WTC11 (cell line): ENCODE results near the gene SERPINF2. TPM values are rescaled to one million over a fixed set of nuclear protein-coding genes. Genes with fewer than 3 reads are reported as not detected.
A peak's percentile ranks its signal among the peaks of the same experiment; 100 is the strongest.

Experiments
- ATAC-seq: fragments of 200-7000 bp; cut with Tn5 transposase; 2 replicates; pipeline ENCODE4 v1.10.0; 2021; ENCODE audit warnings: mild to moderate bottlenecking, moderate library complexity
- CTCF ChIA-PET: fragments of 300-600 bp; sonication (Branson Sonifier 250); formaldehyde crosslinking; loops from one replicate; lab custom pipeline; 2021; ENCODE audit warnings: antibody characterized with exemption; lab: Charles Lee
- POLR2A ChIA-PET: fragments of 350-600 bp; sonication (Branson Sonifier 250); formaldehyde crosslinking; loops from one replicate; lab custom pipeline; 2021; ENCODE audit warnings: antibody characterized with exemption; lab: Charles Lee
- DNase-seq: peaks from one replicate; pipeline ENCODE4 v3.0.0; 2021; ENCODE audit warnings: low spot score
- H3K27ac Mint-ChIP-seq: 2 replicates; pipeline ENCODE4 v1.8.0; 2021; ENCODE audit warnings: mixed read lengths
- H3K27me3 Mint-ChIP-seq: 2 replicates; pipeline ENCODE4 v1.8.0; 2021; ENCODE audit warnings: low read depth, mild to moderate bottlenecking, moderate library complexity, mixed read lengths
- H3K36me3 Mint-ChIP-seq: 2 replicates; pipeline ENCODE4 v1.8.0; 2021; ENCODE audit warnings: mixed read lengths
- H3K4me1 Mint-ChIP-seq: 2 replicates; pipeline ENCODE4 v1.8.0; 2022; ENCODE audit warnings: mixed read lengths
- H3K4me3 Mint-ChIP-seq: 2 replicates; pipeline ENCODE4 v1.8.0; 2021; ENCODE audit warnings: mild to moderate bottlenecking, moderate library complexity, mixed read lengths
- H3K9me3 Mint-ChIP-seq: 2 replicates; pipeline ENCODE4 v1.8.0; 2021; ENCODE audit warnings: mixed read lengths
- E2F5 ChIP-seq: sonication (generic); formaldehyde crosslinking; IDR thresholded peaks from 2 replicates; pipeline ENCODE4 v1.8.1; 2022; ENCODE audit warnings: mild to moderate bottlenecking, moderate library complexity, missing genetic modification reagents
- EMX1 ChIP-seq: fragments of 250-450 bp; sonication (Bioruptor Pico); IDR thresholded peaks from 2 replicates; pipeline ENCODE4 v1.8.0; 2021; ENCODE audit warnings: mild to moderate bottlenecking
- FOXP1 ChIP-seq: sonication (generic); formaldehyde crosslinking; IDR thresholded peaks from 2 replicates; pipeline ENCODE4 v1.8.0; 2022; ENCODE audit warnings: missing genetic modification reagents, mild to moderate bottlenecking, moderate library complexity, borderline replicate concordance
- FOXP4 ChIP-seq: sonication (generic); formaldehyde crosslinking; IDR thresholded peaks from 2 replicates; pipeline ENCODE4 v1.8.0; 2022; ENCODE audit warnings: mild to moderate bottlenecking, missing genetic modification reagents
- GABPB1 ChIP-seq: sonication (generic); formaldehyde crosslinking; IDR thresholded peaks from 2 replicates; pipeline ENCODE4 v1.8.1; 2023; ENCODE audit warnings: mild to moderate bottlenecking, missing genetic modification reagents
- IRF2 ChIP-seq: sonication (generic); formaldehyde crosslinking; IDR thresholded peaks from 2 replicates; pipeline ENCODE4 v1.8.0; 2022; ENCODE audit warnings: low read depth, missing genetic modification reagents, borderline replicate concordance
- JAZF1 ChIP-seq: fragments of 250-450 bp; sonication (Bioruptor Pico); IDR thresholded peaks from 2 replicates; pipeline ENCODE4 v1.9.0; 2021; ENCODE audit warnings: moderate library complexity, mild to moderate bottlenecking, inconsistent platforms
- NR1H2 ChIP-seq: sonication (generic); formaldehyde crosslinking; IDR thresholded peaks from 2 replicates; pipeline ENCODE4 v1.9.0; 2021; ENCODE audit warnings: mild to moderate bottlenecking, moderate library complexity, missing genetic modification reagents
- PRDM15 ChIP-seq: sonication (generic); formaldehyde crosslinking; IDR thresholded peaks from 2 replicates; pipeline ENCODE4 v1.8.0; 2022; ENCODE audit warnings: missing genetic modification reagents
- SMAD3 ChIP-seq: sonication (generic); formaldehyde crosslinking; IDR thresholded peaks from 2 replicates; pipeline ENCODE4 v1.8.0; 2022; ENCODE audit warnings: missing genetic modification reagents, mild to moderate bottlenecking, borderline replicate concordance
- SMAD4 ChIP-seq: sonication (generic); formaldehyde crosslinking; IDR thresholded peaks from 2 replicates; pipeline ENCODE4 v1.8.0; 2022; ENCODE audit warnings: mild to moderate bottlenecking, missing genetic modification reagents
- TEAD1 ChIP-seq: sonication (generic); formaldehyde crosslinking; IDR thresholded peaks from 2 replicates; pipeline ENCODE4 v1.8.0; 2022; ENCODE audit warnings: mild to moderate bottlenecking, missing genetic modification reagents
- TEAD4 ChIP-seq: sonication (generic); formaldehyde crosslinking; IDR thresholded peaks from 2 replicates; pipeline ENCODE4 v1.8.0; 2022; ENCODE audit warnings: mild to moderate bottlenecking, missing genetic modification reagents
- ZBTB43 ChIP-seq: sonication (generic); formaldehyde crosslinking; IDR thresholded peaks from 2 replicates; pipeline ENCODE4 v1.8.1; 2023; ENCODE audit warnings: mild to moderate bottlenecking, missing genetic modification reagents
- total RNA-seq: library from RNA; stranded (reverse); gene quantifications from 3 replicates; pipeline ENCODE4 v1.2.3, GENCODE V29; 2021
- TF ChIP-seq, protein P1 (sequence below): sonication (generic); formaldehyde crosslinking; IDR thresholded peaks from 2 replicates; pipeline ENCODE4 v1.8.0; 2022; ENCODE audit warnings: mild to moderate bottlenecking, missing genetic modification reagents
- TF ChIP-seq, protein P2 (sequence below): fragments of 250-450 bp; sonication (Bioruptor Pico); IDR thresholded peaks from 2 replicates; pipeline ENCODE4 v1.9.0; 2021; ENCODE audit warnings: moderate library complexity, mild to moderate bottlenecking, inconsistent platforms, borderline replicate concordance
- TF ChIP-seq, protein P3 (sequence below): sonication (generic); formaldehyde crosslinking; conservative IDR thresholded peaks from 2 replicates; pipeline ENCODE4 v1.8.1; 2023; ENCODE audit warnings: mild to moderate bottlenecking, low read depth, missing genetic modification reagents, moderate library complexity
- TF ChIP-seq, protein P4 (sequence below): fragments of 250-450 bp; sonication (Bioruptor Pico); IDR thresholded peaks from 2 replicates; pipeline ENCODE4 v1.9.0; 2021; ENCODE audit warnings: mild to moderate bottlenecking
- TF ChIP-seq, protein P5 (sequence below): sonication (generic); formaldehyde crosslinking; IDR thresholded peaks from 2 replicates; pipeline ENCODE4 v1.8.1; 2022; ENCODE audit warnings: mild to moderate bottlenecking, missing genetic modification reagents, moderate library complexity, borderline replicate concordance

The SERPINF2 gene
- total RNA-seq, 1 experiment from 2014 or later, result 1.6 TPM

DNA sequence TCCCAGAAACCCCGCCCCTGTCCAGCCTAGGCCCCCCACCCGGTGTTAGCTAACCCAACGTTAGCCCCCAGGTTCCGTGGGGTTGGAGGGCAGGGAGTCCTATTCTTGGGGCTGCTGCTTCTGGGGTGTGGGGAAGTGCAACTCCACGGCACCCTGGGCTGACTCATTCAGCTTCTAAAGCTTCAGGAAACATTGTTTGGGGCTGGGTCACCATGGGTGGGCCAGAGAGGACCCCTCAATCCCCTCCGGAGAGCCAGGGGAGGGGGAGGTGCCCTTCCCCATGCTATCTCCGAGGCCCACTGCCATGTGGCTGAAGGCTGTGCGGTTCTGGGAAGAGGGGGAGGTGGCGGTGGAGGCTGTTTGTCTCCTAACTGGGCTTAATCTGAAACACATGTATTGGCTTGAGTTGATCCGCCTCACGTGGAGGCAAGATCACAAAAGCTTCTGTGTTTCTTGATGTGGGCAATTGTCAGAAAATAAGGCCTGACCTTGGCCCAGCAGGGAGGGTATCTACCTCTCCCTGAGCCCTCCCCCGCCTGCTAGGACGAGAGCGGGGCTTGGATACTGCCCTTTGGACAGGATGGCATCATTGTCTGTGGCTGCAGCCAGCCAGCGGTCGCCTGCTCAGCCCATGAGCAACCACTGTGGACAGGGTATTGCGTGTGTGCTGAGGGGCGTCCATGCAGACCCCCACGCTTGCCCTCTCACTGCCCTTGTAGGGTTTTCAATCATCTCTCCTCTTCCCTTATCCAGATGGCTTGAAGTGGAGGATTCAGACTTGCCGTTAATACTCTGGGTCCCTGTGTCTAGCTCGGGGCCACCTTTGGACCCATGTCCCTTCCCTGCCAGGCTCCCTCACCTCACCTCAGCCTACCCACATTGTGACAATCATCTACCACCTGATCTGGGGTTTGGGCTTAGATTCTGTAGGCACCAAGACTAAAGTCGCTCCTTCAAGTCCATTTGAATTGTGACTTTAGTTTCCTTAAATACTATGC is 20.5 kb downstream of the SERPINF2 start:
- Mint-ChIP-seq H3K27me3 (no peaks in the 10 kb centered on the region), H3K36me3 (no peaks in the 10 kb centered on the region; the same call in 1 of the 2 replicates), H3K4me1 (peaks cover 21% of the 10 kb centered on the region), H3K4me3 (peak overlapping the region; percentile 10; the same call in 1 of the 2 replicates), H3K9me3 (no peaks in the 10 kb centered on the region), H3K27ac (peak overlapping the region; percentile 66; the same call in 1 of the 2 replicates)
- no peak for DNase-seq
- ATAC-seq, result peak; percentile 47
- CTCF ChIA-PET, result interaction anchor here (0.5 to 2.1 kb wide), 7 partner anchors 7 to 420 kb away, joined by 5 to 14 read pairs (median 8); no protein-coding TSS in a partner anchor
- TF ChIP-seq GABPB1 (CRISPR knock-in tag) (peak; percentile 58; the same call in 1 of the 2 replicates), JAZF1 (CRISPR knock-in tag) (no peak)
- POLR2A ChIA-PET, result interaction anchor here (0.6 to 2.2 kb wide), 7 partner anchors 7 to 870 kb away, joined by 3 to 10 read pairs (median 4); no protein-coding TSS in a partner anchor

- no peaks in the 10 kb centered on the region for H3K27me3 Mint-ChIP-seq
- no peak overlapping the region for H3K27ac Mint-ChIP-seq
- H3K9me3 Mint-ChIP-seq, result no peaks in the 10 kb centered on the region
- peaks cover 22% of the 10 kb centered on the region for H3K4me1 Mint-ChIP-seq
- H3K36me3 Mint-ChIP-seq, result no peaks in the 10 kb centered on the region; the same call in 1 of the 2 replicates
- H3K4me3 Mint-ChIP-seq, result no peak overlapping the region
- no peak for ATAC-seq
- no peak for DNase-seq
- POLR2A ChIA-PET, result no interaction called here
- CTCF ChIA-PET, result no interaction called here
- TF ChIP-seq IRF2 (CRISPR knock-in tag) (no peak), SMAD4 (CRISPR knock-in tag) (no peak), FOXP1 (no peak), TEAD1 (no peak), FOXP4 (CRISPR knock-in tag) (no peak), E2F5 (no peak), EMX1 (CRISPR knock-in tag) (no peak), NR1H2 (CRISPR knock-in tag) (no peak), TEAD4 (CRISPR knock-in tag) (no peak), PRDM15 (no peak), ZBTB43 (no peak), SMAD3 (CRISPR knock-in tag) (no peak)
- TF ChIP-seq, protein P1, sequence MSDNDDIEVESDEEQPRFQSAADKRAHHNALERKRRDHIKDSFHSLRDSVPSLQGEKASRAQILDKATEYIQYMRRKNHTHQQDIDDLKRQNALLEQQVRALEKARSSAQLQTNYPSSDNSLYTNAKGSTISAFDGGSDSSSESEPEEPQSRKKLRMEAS (CRISPR knock-in tag), result no peak
- TF ChIP-seq, protein P2, sequence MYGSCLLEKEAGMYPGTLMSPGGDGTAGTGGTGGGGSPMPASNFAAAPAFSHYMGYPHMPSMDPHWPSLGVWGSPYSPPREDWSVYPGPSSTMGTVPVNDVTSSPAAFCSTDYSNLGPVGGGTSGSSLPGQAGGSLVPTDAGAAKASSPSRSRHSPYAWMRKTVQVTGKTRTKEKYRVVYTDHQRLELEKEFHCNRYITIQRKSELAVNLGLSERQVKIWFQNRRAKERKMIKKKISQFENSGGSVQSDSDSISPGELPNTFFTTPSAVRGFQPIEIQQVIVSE, result no peak
- TF ChIP-seq, protein P3, sequence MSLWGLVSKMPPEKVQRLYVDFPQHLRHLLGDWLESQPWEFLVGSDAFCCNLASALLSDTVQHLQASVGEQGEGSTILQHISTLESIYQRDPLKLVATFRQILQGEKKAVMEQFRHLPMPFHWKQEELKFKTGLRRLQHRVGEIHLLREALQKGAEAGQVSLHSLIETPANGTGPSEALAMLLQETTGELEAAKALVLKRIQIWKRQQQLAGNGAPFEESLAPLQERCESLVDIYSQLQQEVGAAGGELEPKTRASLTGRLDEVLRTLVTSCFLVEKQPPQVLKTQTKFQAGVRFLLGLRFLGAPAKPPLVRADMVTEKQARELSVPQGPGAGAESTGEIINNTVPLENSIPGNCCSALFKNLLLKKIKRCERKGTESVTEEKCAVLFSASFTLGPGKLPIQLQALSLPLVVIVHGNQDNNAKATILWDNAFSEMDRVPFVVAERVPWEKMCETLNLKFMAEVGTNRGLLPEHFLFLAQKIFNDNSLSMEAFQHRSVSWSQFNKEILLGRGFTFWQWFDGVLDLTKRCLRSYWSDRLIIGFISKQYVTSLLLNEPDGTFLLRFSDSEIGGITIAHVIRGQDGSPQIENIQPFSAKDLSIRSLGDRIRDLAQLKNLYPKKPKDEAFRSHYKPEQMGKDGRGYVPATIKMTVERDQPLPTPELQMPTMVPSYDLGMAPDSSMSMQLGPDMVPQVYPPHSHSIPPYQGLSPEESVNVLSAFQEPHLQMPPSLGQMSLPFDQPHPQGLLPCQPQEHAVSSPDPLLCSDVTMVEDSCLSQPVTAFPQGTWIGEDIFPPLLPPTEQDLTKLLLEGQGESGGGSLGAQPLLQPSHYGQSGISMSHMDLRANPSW (CRISPR knock-in tag), result no peak
- TF ChIP-seq, protein P4, sequence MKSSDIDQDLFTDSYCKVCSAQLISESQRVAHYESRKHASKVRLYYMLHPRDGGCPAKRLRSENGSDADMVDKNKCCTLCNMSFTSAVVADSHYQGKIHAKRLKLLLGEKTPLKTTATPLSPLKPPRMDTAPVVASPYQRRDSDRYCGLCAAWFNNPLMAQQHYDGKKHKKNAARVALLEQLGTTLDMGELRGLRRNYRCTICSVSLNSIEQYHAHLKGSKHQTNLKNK (CRISPR knock-in tag), result no peak
- TF ChIP-seq, protein P5, sequence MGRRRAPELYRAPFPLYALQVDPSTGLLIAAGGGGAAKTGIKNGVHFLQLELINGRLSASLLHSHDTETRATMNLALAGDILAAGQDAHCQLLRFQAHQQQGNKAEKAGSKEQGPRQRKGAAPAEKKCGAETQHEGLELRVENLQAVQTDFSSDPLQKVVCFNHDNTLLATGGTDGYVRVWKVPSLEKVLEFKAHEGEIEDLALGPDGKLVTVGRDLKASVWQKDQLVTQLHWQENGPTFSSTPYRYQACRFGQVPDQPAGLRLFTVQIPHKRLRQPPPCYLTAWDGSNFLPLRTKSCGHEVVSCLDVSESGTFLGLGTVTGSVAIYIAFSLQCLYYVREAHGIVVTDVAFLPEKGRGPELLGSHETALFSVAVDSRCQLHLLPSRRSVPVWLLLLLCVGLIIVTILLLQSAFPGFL, result no peak
Observed at GRCh38 chr17:1764284-1764683, 21.6 kb downstream of the SERPINF2 start.
